Lung microvascular endothelial cell (primary cell): Measurements from ENCODE around the gene TADA2A. TPM values are rescaled to one million over a fixed set of nuclear protein-coding genes. Genes with fewer than 3 reads are reported as not detected.

ENCODE experiments used
- DNase-seq, 2 donors: peaks; one replicate each; pipeline versions ENCODE4 v3.0.0 to v3.0.0-alpha.2; 2010; ENCODE audit warnings: low read depth in 2 of 2
- total RNA-seq: library from RNA; depleted of rRNA; stranded (reverse); fragments of >200 nt; gene quantifications from 2 replicates; pipeline ENCODE4 v1.2.1, GENCODE V29; 2014

The TADA2A gene
- total RNA-seq, 1 donor from 2014 or later: 15.3 TPM

- peak in 1 of 2 donors; percentile 67 for DNase-seq
Observed at GRCh38 chr17:37458805-37459204, 52.1 kb downstream of the TADA2A start.

- DNase-seq: peak in 1 of 2 donors; percentile 38
Observed at GRCh38 chr17:37461668-37462067, 55.0 kb downstream of the TADA2A start.

DNA sequence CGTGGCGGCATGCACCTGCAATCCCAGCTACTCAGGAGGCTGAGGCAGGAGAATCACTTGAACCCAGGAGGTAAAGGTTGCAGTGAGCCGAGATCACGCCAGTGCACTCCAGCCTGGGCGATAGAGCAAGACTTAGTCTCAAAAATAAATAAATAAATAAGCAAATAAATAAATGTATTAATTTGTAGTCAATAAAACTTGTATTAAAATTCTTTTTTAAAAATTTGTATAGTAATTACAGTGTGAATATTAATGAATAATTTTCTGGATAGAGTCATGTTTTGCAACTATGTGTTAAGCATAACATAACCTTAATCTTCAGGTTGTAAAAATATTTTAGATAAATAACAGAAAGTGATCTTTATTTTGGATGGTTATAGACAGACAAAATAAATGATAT is 55.8 kb downstream of the TADA2A start:
- no peak for DNase-seq

- no peak for DNase-seq
Observed at GRCh38 chr17:37463039-37463438, 56.4 kb downstream of the TADA2A start.

DNA sequence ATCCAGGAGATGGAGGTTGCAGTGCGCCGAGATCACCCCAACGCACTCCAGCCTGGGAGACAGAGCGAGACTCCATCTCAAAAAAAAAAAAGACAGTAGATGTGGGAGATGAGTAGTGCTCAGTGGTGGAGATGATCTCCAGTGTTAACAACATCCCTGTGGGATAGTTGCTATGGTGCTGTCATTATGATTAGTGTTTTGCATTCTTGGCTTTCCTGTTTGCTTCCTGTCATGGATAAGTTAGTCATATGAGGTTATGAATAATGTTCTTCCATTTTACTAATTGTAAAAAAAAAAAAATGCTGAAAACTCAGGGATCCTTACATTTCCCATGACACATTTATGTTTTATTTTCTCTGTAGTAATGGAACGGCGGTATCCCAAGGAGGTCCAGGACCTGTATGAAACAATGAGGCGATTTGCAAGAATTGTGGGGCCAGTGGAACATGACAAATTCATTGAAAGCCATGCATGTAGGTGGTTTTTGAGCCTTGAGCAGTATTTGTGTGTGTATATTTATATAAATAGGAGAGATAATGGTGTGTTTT is 58.5 kb downstream of the TADA2A start:
- peak; percentile 86 to 97 for DNase-seq

- no peak for DNase-seq
Observed at GRCh38 chr17:37466471-37466870, 59.8 kb downstream of the TADA2A start.

GRCh38 chr17:37470181-37470580 is 63.5 kb downstream of the TADA2A start:
- DNase-seq: no peak

DNA sequence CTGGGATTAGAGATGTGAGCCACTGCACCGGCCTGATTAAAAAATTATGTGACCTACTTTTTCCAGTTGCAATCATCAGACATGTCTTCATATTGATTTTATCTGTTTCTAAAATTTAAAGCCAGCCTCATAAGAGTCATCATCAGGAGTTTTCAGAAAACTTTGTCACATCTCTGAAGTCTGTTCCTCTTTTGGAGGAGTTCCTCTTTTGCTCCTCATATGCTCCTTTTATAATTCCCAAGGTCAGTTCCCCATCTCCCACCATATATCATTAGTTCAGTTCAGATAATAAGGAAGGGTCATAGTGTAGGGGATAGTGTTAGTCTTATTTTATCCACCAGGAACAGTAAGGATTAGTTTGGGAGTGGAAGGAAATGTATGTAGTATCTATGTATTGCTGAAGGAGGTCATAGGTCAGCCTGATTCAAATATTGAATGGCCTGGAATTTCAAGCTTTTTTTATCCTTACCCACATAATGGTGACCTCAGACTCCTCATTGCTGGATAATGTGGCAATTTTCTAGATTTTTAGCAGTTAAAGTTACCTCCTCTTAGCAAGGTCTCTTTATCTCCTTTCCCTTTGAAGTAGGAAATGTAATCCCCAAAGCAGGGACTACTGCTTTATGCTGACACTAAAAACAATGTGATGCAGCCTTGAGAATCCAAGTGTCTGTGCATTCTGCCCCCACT is 69.2 kb downstream of the TADA2A start:
- DNase-seq: no peak

DNA sequence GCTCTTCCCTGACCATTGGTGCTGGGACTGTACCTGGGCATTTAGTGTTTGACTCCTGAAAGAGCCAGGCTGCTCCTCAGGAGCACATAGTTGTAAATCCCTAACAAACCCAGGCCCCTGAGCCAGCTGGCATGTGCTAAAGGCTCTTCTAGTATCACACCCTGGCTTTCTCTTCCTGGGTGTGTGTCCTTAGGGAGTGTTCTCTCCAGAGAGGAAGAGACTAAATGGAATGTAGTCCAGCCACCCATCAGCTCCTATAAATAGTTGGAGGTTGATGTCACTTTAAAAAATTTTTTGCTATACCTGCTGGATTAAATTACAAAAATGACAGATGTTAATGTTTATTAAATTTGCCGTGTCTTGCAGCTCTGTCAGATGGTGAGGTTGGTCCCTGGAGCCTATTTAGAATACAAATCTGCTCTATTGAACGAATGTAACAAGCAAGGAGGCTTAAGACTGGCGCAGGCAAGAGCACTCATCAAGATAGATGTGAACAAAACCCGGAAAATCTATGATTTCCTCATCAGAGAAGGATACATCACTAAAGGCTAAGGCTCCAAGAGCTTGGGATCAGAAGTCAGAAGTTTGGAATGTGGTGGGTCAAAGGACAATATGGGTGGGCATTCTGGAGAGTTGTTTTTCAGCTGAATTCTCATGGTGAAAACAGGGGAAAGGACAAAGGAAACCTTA is 69.9 kb downstream of the TADA2A start:
- peak in 1 of 2 donors; percentile 86 for DNase-seq

GRCh38 chr17:37478187-37478586 is 71.5 kb downstream of the TADA2A start:
- no peak for DNase-seq

DNA sequence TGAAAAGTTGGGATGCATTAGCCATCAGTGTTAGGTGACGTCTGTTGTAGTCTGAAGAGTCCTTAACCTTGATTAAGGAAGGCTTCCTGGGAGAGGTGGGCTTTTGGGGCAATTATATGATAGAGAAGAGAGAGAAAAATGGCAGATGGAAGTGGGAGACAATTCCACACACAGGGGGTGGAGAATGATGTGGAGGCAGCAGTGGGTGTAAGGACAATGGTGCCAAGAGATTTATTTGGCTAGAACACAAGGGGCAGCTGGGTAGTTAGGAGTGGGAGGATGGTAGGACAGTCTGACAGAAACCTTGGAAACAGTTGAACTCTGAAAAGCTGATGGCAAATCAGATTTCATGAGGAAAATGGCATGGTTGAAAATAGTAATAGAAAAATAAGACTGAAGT is 72.3 kb downstream of the TADA2A start:
- no peak for DNase-seq

- DNase-seq: no peak
Observed at GRCh38 chr17:37480427-37480826, 73.7 kb downstream of the TADA2A start.

DNA sequence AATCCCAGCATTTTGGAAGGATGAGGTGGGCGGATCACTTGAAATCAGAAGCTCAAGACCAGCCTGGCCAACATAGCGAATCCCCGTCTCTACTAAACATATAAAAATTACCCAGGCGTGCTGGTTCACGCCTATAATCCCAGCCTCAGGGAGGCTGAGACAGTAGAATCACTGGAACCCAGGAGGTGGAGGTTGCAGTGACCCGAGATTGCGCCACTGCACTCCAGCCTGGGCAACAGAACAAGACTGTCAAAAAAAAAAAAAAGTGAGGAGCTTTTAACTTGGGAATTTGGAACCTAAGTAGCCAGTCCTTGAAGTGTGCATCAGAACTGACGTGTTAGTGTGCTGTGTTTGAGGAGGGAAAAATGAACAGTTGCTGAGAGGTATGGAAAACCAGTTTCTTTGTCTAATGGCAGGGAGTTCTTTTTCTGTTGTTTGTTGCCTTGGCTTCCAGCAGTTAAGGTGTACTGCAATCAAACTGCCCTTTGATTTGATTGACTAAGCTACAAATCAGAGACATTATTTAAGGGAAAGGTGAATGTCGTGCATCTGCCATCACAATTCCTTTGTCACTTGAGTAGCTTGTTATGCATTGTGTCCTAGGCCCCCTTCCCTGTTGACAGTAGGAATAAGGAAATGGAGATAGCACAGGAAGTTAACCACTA is 74.4 kb downstream of the TADA2A start:
- no peak for DNase-seq

GRCh38 chr17:37483311-37484039 is 76.8 kb downstream of the TADA2A start:
- peak; percentile 14 to 81 for DNase-seq

DNA sequence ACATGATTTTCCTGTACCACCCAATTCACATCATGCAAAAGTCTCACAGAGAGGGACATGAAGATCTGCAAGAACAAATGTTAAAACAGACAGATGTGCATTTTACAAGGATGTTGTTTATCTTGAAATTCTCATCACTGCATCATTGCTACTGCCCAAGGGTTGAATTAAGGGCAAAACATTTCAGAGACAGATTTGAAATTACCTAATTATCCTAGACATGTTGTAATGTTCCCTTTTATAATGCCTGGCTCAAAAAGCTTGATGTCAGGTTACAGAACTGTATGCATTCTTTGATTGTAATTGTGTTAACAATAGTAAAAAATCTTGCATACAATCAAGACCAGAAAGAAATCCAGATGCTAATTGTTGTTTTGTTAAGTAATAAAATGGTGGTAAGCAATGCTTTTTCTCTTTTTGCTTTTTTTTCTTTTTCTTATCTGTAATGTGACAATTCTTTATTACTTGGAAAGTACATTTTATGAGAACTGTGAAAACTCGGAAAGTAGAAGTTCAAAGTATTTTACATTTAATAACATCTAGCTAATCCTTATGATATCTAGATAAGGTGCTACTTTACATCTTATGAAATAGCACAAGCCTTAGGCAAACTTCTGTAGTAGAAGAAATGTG is 79.4 kb downstream of the TADA2A start:
- DNase-seq: no peak

DNA sequence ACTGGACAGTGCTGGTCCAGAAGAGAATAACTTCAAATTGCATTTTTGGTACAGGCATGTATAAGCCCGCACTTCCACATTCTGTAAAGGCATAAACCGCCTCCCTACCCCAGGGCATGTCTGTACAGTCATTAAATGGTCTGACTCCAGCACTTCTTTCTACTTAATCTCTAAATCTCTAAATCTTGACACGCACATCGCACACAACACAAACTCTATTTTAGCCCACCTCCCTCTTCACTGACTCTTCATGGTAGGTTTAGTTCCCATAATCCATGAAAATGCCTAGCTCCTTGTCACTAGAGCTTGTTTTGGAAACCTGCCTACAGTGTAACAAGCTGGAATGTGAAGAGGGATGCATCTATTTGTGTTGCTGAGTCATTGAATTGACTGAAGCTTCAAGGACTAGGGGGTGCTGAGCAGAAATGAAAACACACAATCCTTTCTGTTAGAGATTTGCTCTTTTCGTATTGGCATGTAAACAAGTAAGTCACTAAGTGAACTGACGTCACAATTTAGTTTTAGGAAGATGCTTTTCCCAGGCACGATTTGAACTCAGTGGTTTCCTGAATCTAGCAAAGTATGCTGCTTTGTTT is 81.4 kb downstream of the TADA2A start:
- DNase-seq: peak; percentile 71 to 97

- peak; percentile 41 to 93 for DNase-seq
Observed at GRCh38 chr17:37488607-37489196, 82.0 kb downstream of the TADA2A start.

- peak; percentile 87 to 89 for DNase-seq
Observed at GRCh38 chr17:37489197-37490001, 82.7 kb downstream of the TADA2A start, which contains the start of gene DUSP14. TSS of gene DUSP14 (plus strand) at chr17:37489891. CDS start at chr17:37512273, 22,382 bp downstream.

DNA sequence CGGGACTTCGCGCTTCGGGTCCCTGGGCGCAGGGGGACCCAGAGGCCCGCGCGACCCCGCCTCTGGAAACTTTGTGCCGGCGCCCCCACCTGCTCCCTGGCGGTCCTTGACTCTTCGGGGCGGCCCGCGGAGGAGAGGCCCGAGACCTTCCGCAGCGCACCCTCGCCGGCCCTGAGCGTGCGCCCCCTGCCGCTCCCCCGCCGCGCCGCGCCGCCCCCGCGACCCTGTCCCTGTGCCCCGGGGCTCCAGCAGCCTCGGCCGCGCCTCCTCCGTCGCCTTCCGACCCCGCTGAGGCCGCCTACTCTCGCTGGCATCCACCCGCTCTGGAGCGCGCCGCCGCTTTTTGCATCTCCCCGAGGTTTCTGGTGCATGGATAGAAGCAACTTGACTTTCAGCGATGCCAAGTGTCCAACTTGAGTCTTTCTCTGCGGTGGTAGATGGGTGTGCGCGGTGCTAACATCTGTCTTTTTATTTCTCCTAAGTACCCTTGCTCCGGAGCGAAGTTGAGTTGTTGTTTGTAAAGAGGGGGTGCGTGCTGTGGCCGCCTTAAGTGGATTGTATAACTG is 83.4 kb downstream of the TADA2A start:
- DNase-seq: peak; percentile 55 to 59
